Pancreas (tissue), 10 donors: ENCODE results near the gene KIAA1671. TPM values are rescaled to one million over a fixed set of nuclear protein-coding genes. Genes with fewer than 3 reads are reported as not detected.

Experiments used
- ATAC-seq, 4 donors: fragments of 200-7000 bp; cut with Tn5 transposase; one replicate each; pipeline versions ENCODE4 v1.8.0 to v1.9.1; 2020; ENCODE audit warnings: mild to moderate bottlenecking in 4 of 4, moderate library complexity in 4 of 4
- DNase-seq, 6 donors: peaks; one replicate each; pipeline ENCODE4 v3.0.0-alpha.2; 2020
- FAIRE-seq: peaks from 2 replicates; lab custom pipeline; 2012; peaks lifted over from hg19 to GRCh38; lab: Jason Lieb, UNC
- H3K27ac ChIP-seq, 4 donors: fragments of 200-600 bp; sonication (generic); 1 replicate in 3 of 4; 2 replicates in 1 of 4; pipeline versions ENCODE4 v1.5.0 to v1.8.0; 2020
- H3K27me3 ChIP-seq, 4 donors: fragments of 200-600 bp; one replicate each; pipeline ENCODE4 v1.8.0; 2021
- H3K36me3 ChIP-seq, 3 donors: fragments of 200-600 bp; sonication (generic) in 1 of 3; one replicate each; pipeline versions ENCODE4 v1.5.0 to v1.8.0; 2020 to 2021
- H3K4me1 ChIP-seq, 3 donors: fragments of 200-600 bp; one replicate each; pipeline ENCODE4 v1.8.0; 2021
- H3K4me3 ChIP-seq, 4 donors: fragments of 200-600 bp; sonication (generic) in 2 of 4; one replicate each; pipeline versions ENCODE4 v1.5.0 to v1.8.0; 2020 to 2021
- H3K9me3 ChIP-seq, 4 donors: fragments of 200-600 bp; one replicate each; pipeline ENCODE4 v1.8.0; 2021
- CTCF ChIP-seq, 4 donors: fragments of 200-600 bp; sonication (generic) in 3 of 4; IDR thresholded peaks; one replicate each; pipeline versions ENCODE4 v1.5.0 to v1.8.0; 2021; ENCODE audit warnings: antibody characterized with exemption in 4 of 4
- WGBS, 2 donors: extraction: QIAGEN DNeasy Blood & Tissue Kit; methylation state at CpG; one replicate each; pipeline ENCODE4 v1.1.7; 2013; 5-methylcytosine and 5-hydroxymethylcytosine counted together
- intact Hi-C, 3 donors: fragments of 100-400 bp; cut with DNase I; formaldehyde crosslinking; loops; one replicate each; pipeline versions ENCODE4 v1.11.1 to v1.14.2; 2022
- polyA plus RNA-seq, 2 donors: library from polyadenylated mRNA; stranded (reverse); fragments of 200-250 nt; gene quantifications; one replicate each; pipeline ENCODE4 v1.2.3, GENCODE V29; 2013
- total RNA-seq, 6 donors: library from RNA; stranded (reverse); fragmentation: NEBNext Ultra II Directional in 4 of 6; extraction: Animal tissue kit (Norgen Biotek cat#: 25700) in 4 of 6; gene quantifications; one replicate each; pipeline versions ENCODE4 v1.2.1 to v1.2.4, GENCODE V29; 2021 to 2023
- donor health status: healthy with polysubstance abuse.
- donor health status: DM: no; HTN: no; CAD: no; lungs with moderate emphysema.
- donor health status: DM: no; HTN: no; CAD: no.
- donor health status: control.
- donor health status: control.
- donor health status: Bipolar disorder and iron deficiency.
- donor health status: DM: yes; HTN: yes; CAD: no.
- donor health status: DM: no; HTN: no; CAD: no.
- donor health status: DM: no; HTN: no; CAD: no.
- donor health status: DM: yes; HTN: yes; CAD: no.

KIAA1671 gene
- total and polyA plus RNA-seq, 8 donors = 8.3 to 28.8 (median 19.0) TPM

- Histone ChIP-seq H3K27me3 (no peaks in the 10 kb centered on the region), H3K4me3 (no peak overlapping the region), H3K9me3 (no peaks in the 10 kb centered on the region), H3K27ac (peak overlapping the region; percentile 84 to 89 (median 85)), H3K4me1 (peaks cover 3 to 13% (median 8%) of the 10 kb centered on the region in 3 donors), H3K36me3 (no peaks in the 10 kb centered on the region)
- peak in 1 of 6 donors; percentile 42 for DNase-seq
- intact Hi-C loops = no loop called here
- peak; percentile 10 to 41 (median 22) for ATAC-seq
- FAIRE-seq = no peak
- TF ChIP-seq CTCF (IDR thresholded peaks at IDR 0.05) = no peak
- 67 to 69% methylated on average over 6 of the region's 6 CpGs for WGBS, 2 donors
These were observed 157.5 kb downstream of the KIAA1671 start for GRCh38 chr22:25109878-25110595.

GRCh38 chr22:25110596-25110845 lies 158.0 kb downstream of the KIAA1671 start:
- 31 to 34% methylated on average over 4 of the region's 4 CpGs for WGBS, 2 donors
- DNase-seq (no peak), FAIRE-seq (no peak), ATAC-seq (no peak)
- Histone ChIP-seq H3K4me1 (peaks cover 7 to 13% (median 8%) of the 10 kb centered on the region in 3 donors), H3K27ac (peak overlapping the region; percentile 84 to 89 (median 85)), H3K4me3 (peak overlapping the region in 2 of 4 donors; percentile 48), H3K27me3 (no peaks in the 10 kb centered on the region), H3K36me3 (no peaks in the 10 kb centered on the region), H3K9me3 (no peaks in the 10 kb centered on the region)
- intact Hi-C loops = no loop called here
- TF ChIP-seq CTCF (IDR thresholded peaks at IDR 0.05) = no peak

- FAIRE-seq = no peak
These were observed 158.5 kb downstream of the KIAA1671 start for GRCh38 chr22:25110846-25111578.

GRCh38 chr22:25111579-25112517 lies 159.3 kb downstream of the KIAA1671 start:
- intact Hi-C loops = no loop called here
- FAIRE-seq = no peak
- peak; percentile 57 to 80 (median 65) for DNase-seq
- no peaks in the 10 kb centered on the region for H3K27me3 ChIP-seq
- peak overlapping the region; percentile 84 to 89 (median 85) for H3K27ac ChIP-seq
- no peaks in the 10 kb centered on the region for H3K9me3 ChIP-seq
- 34 to 38% methylated on average over 35 of the region's 35 CpGs for WGBS, 2 donors
- peaks cover 7 to 13% (median 8%) of the 10 kb centered on the region in 3 donors for H3K4me1 ChIP-seq
- ATAC-seq = peak; percentile 41 to 71 (median 58)
- peak overlapping the region; percentile 19 to 48 (median 46) for H3K4me3 ChIP-seq
- H3K36me3 ChIP-seq = no peaks in the 10 kb centered on the region
- peak in 1 of 4 donors; percentile 0 for TF ChIP-seq CTCF (IDR thresholded peaks at IDR 0.05)

More at GRCh38 chr22:25110846-25111578, 158.5 kb downstream of the KIAA1671 start:
- Histone ChIP-seq H3K9me3 (no peaks in the 10 kb centered on the region), H3K27me3 (no peaks in the 10 kb centered on the region), H3K4me1 (peaks cover 7 to 13% (median 8%) of the 10 kb centered on the region in 3 donors), H3K4me3 (peak overlapping the region; percentile 19 to 48 (median 46)), H3K36me3 (no peaks in the 10 kb centered on the region), H3K27ac (peak overlapping the region; percentile 84 to 89 (median 85))
- ATAC-seq = peak; percentile 83 to 84 (median 83)
- DNase-seq = peak; percentile 72 to 93 (median 81)
- intact Hi-C loops = no loop called here
- peak in 2 of 4 donors; percentile 17 to 24 for TF ChIP-seq CTCF (IDR thresholded peaks at IDR 0.05)
- WGBS, 2 donors = 0 to 5% methylated on average over 31 to 36 of the region's 36 CpGs
